HepG2 (cell line): Measurements from ENCODE around the gene MOV10L1. TPM values are rescaled to one million over a fixed set of nuclear protein-coding genes. Genes with fewer than 3 reads are reported as not detected.

ENCODE experiments used
- CBX1 ChIP-seq: IDR thresholded peaks from one replicate; pipeline ENCODE4 v1.6.1; 2016; ENCODE audit warnings: antibody characterized with exemption, low read depth
- CENPT ChIP-seq: sonication (generic); formaldehyde crosslinking; IDR thresholded peaks from 2 replicates; pipeline ENCODE4 v1.8.0; 2022; ENCODE audit warnings: low read depth, mild to moderate bottlenecking, moderate library complexity, missing genetic modification reagents
- FUBP1 ChIP-seq: sonication (generic); formaldehyde crosslinking; IDR thresholded peaks from 2 replicates; pipeline ENCODE4 v1.5.1; 2020; ENCODE audit warnings: missing genetic modification reagents, mild to moderate bottlenecking, borderline replicate concordance
- KDM1A ChIP-seq: IDR thresholded peaks from 2 replicates; pipeline ENCODE4 v1.6.1; 2016; ENCODE audit warnings: missing compliant biosample characterization
- MAFG ChIP-seq: sonication (generic); formaldehyde crosslinking; IDR thresholded peaks from 2 replicates; pipeline ENCODE4 v1.5.1; 2020; ENCODE audit warnings: mild to moderate bottlenecking, missing genetic modification reagents
- MIER2 ChIP-seq: IDR thresholded peaks from 2 replicates; pipeline ENCODE4 v1.6.1; 2016; ENCODE audit warnings: missing biosample characterization, missing genetic modification reagents
- MTA1 ChIP-seq: sonication (generic); formaldehyde crosslinking; IDR thresholded peaks from 2 replicates; pipeline ENCODE4 v1.4.0; 2020; ENCODE audit warnings: missing genetic modification reagents, mild to moderate bottlenecking, borderline replicate concordance
- NFKBIZ ChIP-seq: IDR thresholded peaks from 2 replicates; pipeline ENCODE4 v1.6.1; 2018; ENCODE audit warnings: missing genetic modification reagents, missing compliant biosample characterization
- PATZ1 ChIP-seq: sonication (generic); formaldehyde crosslinking; IDR thresholded peaks from 2 replicates; pipeline ENCODE4 v1.4.0; 2020; ENCODE audit warnings: missing genetic modification reagents
- RBFOX2 ChIP-seq: fragments of 200-400 bp; formaldehyde crosslinking; IDR thresholded peaks from 2 replicates; pipeline ENCODE4 v1.6.1; 2017; ENCODE audit warnings: low read depth, mild to moderate bottlenecking, low read length
- RBM22 ChIP-seq: fragments of 200-400 bp; formaldehyde crosslinking; optimal IDR thresholded peaks from 2 replicates; pipeline ENCODE3; 2017; ENCODE audit warnings: mild to moderate bottlenecking, low read length, moderate library complexity
- RFX1 ChIP-seq: fragments of 450-650 bp; IDR thresholded peaks from 2 replicates; pipeline ENCODE4 v1.6.1; 2017
- SMAD1 ChIP-seq: sonication (generic); formaldehyde crosslinking; IDR thresholded peaks from 2 replicates; pipeline ENCODE4 v1.4.0; 2020; ENCODE audit warnings: missing genetic modification reagents, low read depth, mild to moderate bottlenecking, borderline replicate concordance
- SP4 ChIP-seq: sonication (generic); formaldehyde crosslinking; IDR thresholded peaks from 2 replicates; pipeline ENCODE4 v1.8.1; 2023; ENCODE audit warnings: mild to moderate bottlenecking, missing genetic modification reagents
- SSRP1 ChIP-seq: IDR thresholded peaks from 2 replicates; pipeline ENCODE4 v1.6.1; 2016; ENCODE audit warnings: control low read depth
- TFDP1 ChIP-seq: IDR thresholded peaks from 2 replicates; pipeline ENCODE4 v1.6.1; 2016; ENCODE audit warnings: missing compliant biosample characterization, missing genetic modification reagents, borderline replicate concordance
- TIGD3 ChIP-seq: sonication (generic); formaldehyde crosslinking; IDR thresholded peaks from 2 replicates; pipeline ENCODE4 v1.5.1; 2020; ENCODE audit warnings: mild to moderate bottlenecking, missing genetic modification reagents, borderline replicate concordance
- TRIM24 ChIP-seq: sonication (generic); formaldehyde crosslinking; IDR thresholded peaks from 2 replicates; pipeline ENCODE4 v1.8.0; 2022; ENCODE audit warnings: mild to moderate bottlenecking, missing genetic modification reagents
- ZBTB1 ChIP-seq: sonication (generic); formaldehyde crosslinking; IDR thresholded peaks from 2 replicates; pipeline ENCODE4 v1.4.0; 2020; ENCODE audit warnings: missing genetic modification reagents, borderline replicate concordance
- ZFP36 ChIP-seq: fragments of 150-350 bp; IDR thresholded peaks from 2 replicates; pipeline ENCODE4 v1.6.1; 2018; ENCODE audit warnings: borderline replicate concordance, low read length, low read depth; ENCODE audit not compliant: partially characterized antibody
- ZNF251 ChIP-seq: sonication (generic); formaldehyde crosslinking; IDR thresholded peaks from 2 replicates; pipeline ENCODE4 v1.9.0; 2021; ENCODE audit warnings: mild to moderate bottlenecking, missing genetic modification reagents
- ZNF563 ChIP-seq: sonication (generic); formaldehyde crosslinking; IDR thresholded peaks from 2 replicates; pipeline ENCODE4 v1.8.0; 2022; ENCODE audit warnings: mild to moderate bottlenecking, moderate library complexity, missing genetic modification reagents
- ZNF891 ChIP-seq: sonication (generic); formaldehyde crosslinking; IDR thresholded peaks from 2 replicates; pipeline ENCODE4 v1.5.0; 2020; ENCODE audit warnings: mild to moderate bottlenecking, missing genetic modification reagents
- polyA plus RNA-seq, 8 experiments: library from polyadenylated mRNA; depleted of rRNA in 3 of 8; stranded (reverse) in 7 of 8; unstranded in 1 of 8; fragments of >200 nt; fragmentation: Illumina TruSeq in 4 of 8; extraction: Trizol in 4 of 8; gene quantifications; 2 replicates each; pipeline versions ENCODE4 v1.2.1 to v1.2.3, GENCODE V29; 2011 to 2016; ENCODE audit warnings: low read depth in 4 of 8, missing spikeins in 1 of 8, mixed read lengths in 1 of 8; ENCODE audit not compliant: insufficient read depth in 1 of 8
- total RNA-seq, 5 experiments: library from RNA; depleted of rRNA; stranded (reverse); fragments of >200 nt; fragmentation: Illumina TruSeq; extraction: Trizol; gene quantifications; 2 replicates each; pipeline ENCODE4 v1.2.3, GENCODE V29; 2016; ENCODE audit warnings: low read depth in 1 of 5

The MOV10L1 gene
- total and polyA plus RNA-seq, 2 of the 13 experiments (the other 11 are each of a cell fraction or from before 2014, with no cell fraction given), result 0.11 to 0.12 TPM

GRCh38 chr22:50186181-50186714 is 96.4 kb downstream of the MOV10L1 start (continued):
- no peak for TF ChIP-seq CENPT
- no peak for TF ChIP-seq SSRP1
- peak; percentile 47; the same call in 1 of the 2 replicates for TF ChIP-seq MTA1 (CRISPR knock-in tag)
- TF ChIP-seq MIER2, result no peak
- no peak for TF ChIP-seq MAFG (CRISPR knock-in tag)
- TF ChIP-seq ZNF563, result 0 out of 2 replicates have a peak, but pooled peaks have one; percentile 26
- no peak for TF ChIP-seq ZNF251 (CRISPR knock-in tag)
- no peak for TF ChIP-seq ZFP36
- no peak for TF ChIP-seq SMAD1
- no peak for TF ChIP-seq RFX1
- no peak for TF ChIP-seq NFKBIZ (CRISPR knock-in tag)
- TF ChIP-seq KDM1A (CRISPR knock-in tag), result no peak
- TF ChIP-seq ZBTB1 (CRISPR knock-in tag), result no peak
- no peak for TF ChIP-seq ZNF891 (CRISPR knock-in tag)
- TF ChIP-seq TIGD3 (CRISPR knock-in tag), result no peak
- TF ChIP-seq SP4 (CRISPR knock-in tag), result no peak
- TF ChIP-seq CBX1, result no peak
- peak; percentile 71 for TF ChIP-seq PATZ1 (CRISPR knock-in tag)
- no peak for TF ChIP-seq RBM22
- TF ChIP-seq RBFOX2, result 0 out of 2 replicates have a peak, but pooled peaks have one; percentile 45
- no peak for TF ChIP-seq TRIM24 (CRISPR knock-in tag)
- no peak for TF ChIP-seq FUBP1 (CRISPR knock-in tag)
- TF ChIP-seq TFDP1 (CRISPR knock-in tag), result no peak
